Natural killer cell (primary cell): ENCODE results near the gene TBC1D22A. TPM values are rescaled to one million over a fixed set of nuclear protein-coding genes. Genes with fewer than 3 reads are reported as not detected.

Source experiments
- ATAC-seq, 3 donors: fragments of 150-1000 bp in 2 of 3; fragments of 200-7000 bp in 1 of 3; cut with Tn5 transposase; 1 replicate in 1 of 3; 2 replicates in 2 of 3; pipeline ENCODE4 v1.10.0; 2021; ENCODE audit warnings: mild to moderate bottlenecking in 2 of 3, moderate library complexity in 2 of 3
- DNase-seq, 2 donors: peaks; one replicate each; pipeline versions ENCODE4 v3.0.0 to v3.0.0-alpha.2; 2013 to 2021; ENCODE audit warnings: mixed read lengths in 1 of 2
- H3K27ac ChIP-seq: one replicate; pipeline ENCODE4 v1.5.1; 2013; ENCODE audit warnings: mild to moderate bottlenecking, low read length
- H3K27me3 ChIP-seq: one replicate; pipeline ENCODE4 v1.6.1; 2013; ENCODE audit warnings: low read length; ENCODE audit not compliant: control insufficient read depth, insufficient read depth
- H3K36me3 ChIP-seq: one replicate; pipeline ENCODE4 v1.6.1; 2013; ENCODE audit warnings: low read length; ENCODE audit not compliant: control insufficient read depth, insufficient read depth
- H3K4me1 ChIP-seq: one replicate; pipeline ENCODE4 v1.6.1; 2013; ENCODE audit warnings: low read length; ENCODE audit not compliant: control insufficient read depth, insufficient read depth
- H3K4me3 ChIP-seq: one replicate; pipeline ENCODE4 v1.5.1; 2013; ENCODE audit warnings: low read length
- H3K9me3 ChIP-seq: one replicate; pipeline ENCODE4 v1.6.1; 2013; ENCODE audit warnings: low read length; ENCODE audit not compliant: control insufficient read depth, insufficient read depth
- H3K27ac Mint-ChIP-seq, 2 donors: one replicate each; pipeline ENCODE4 v1.8.0; 2022; ENCODE audit warnings: mild to moderate bottlenecking in 2 of 2, mixed read lengths in 2 of 2, moderate library complexity in 1 of 2
- H3K27me3 Mint-ChIP-seq, 2 donors: one replicate each; pipeline ENCODE4 v1.8.0; 2022; ENCODE audit warnings: low read depth in 2 of 2, mixed read lengths in 2 of 2
- H3K36me3 Mint-ChIP-seq: one replicate; pipeline ENCODE4 v1.8.0; 2022; ENCODE audit warnings: mixed read lengths
- H3K4me1 Mint-ChIP-seq, 2 donors: one replicate each; pipeline ENCODE4 v1.8.0; 2022; ENCODE audit warnings: mixed read lengths in 2 of 2
- H3K4me3 Mint-ChIP-seq: one replicate; pipeline ENCODE4 v1.8.0; 2022; ENCODE audit warnings: mild to moderate bottlenecking, moderate library complexity, mixed read lengths
- H3K9me3 Mint-ChIP-seq, 2 donors: one replicate each; pipeline ENCODE4 v1.8.0; 2022; ENCODE audit warnings: mixed read lengths in 2 of 2
- CTCF ChIP-seq: fragments of 200-600 bp; IDR thresholded peaks from one replicate; pipeline ENCODE4 v1.8.0; 2022; ENCODE audit warnings: antibody characterized with exemption
- WGBS: methylation state at CpG from one replicate; pipeline ENCODE4 v1.1.7; 2013; ENCODE audit warnings: missing lambda C conversion rate; ENCODE audit not compliant: insufficient coverage; 5-methylcytosine and 5-hydroxymethylcytosine counted together
- intact Hi-C: fragments of 100-400 bp; cut with micrococcal nuclease; formaldehyde crosslinking; loops from one replicate; pipeline ENCODE4 v1.14.2; 2022
- total RNA-seq, 4 donors: library from RNA; stranded (reverse); fragments of 120-200 nt in 1 of 4; gene quantifications; one replicate each; pipeline versions ENCODE4 v1.2.3 to v1.2.4, GENCODE V29; 2013 to 2022

Gene TBC1D22A
- total RNA-seq, 3 donors from 2014 or later (not counting 1 experiment from before 2014, with no cell fraction given): 47.4 to 53.7 (median 53.2) TPM

- Histone ChIP-seq H3K27ac (no peak overlapping the region), H3K4me1 (peaks cover 4% of the 10 kb centered on the region), H3K27me3 (no peaks in the 10 kb centered on the region), H3K36me3 (peaks cover 7% of the 10 kb centered on the region), H3K9me3 (no peaks in the 10 kb centered on the region), H3K4me3 (no peak overlapping the region)
- 94% methylated on average over 26 of the region's 26 CpGs for WGBS
- no peak for ATAC-seq
- intact Hi-C loops: no loop called here
- DNase-seq: no peak
- no peaks in the 10 kb centered on the region for H3K27me3 Mint-ChIP-seq
- TF ChIP-seq CTCF: no peak
- no peaks in the 10 kb centered on the region for H3K9me3 Mint-ChIP-seq
- H3K4me1 Mint-ChIP-seq: peaks cover 27 to 44% of the 10 kb centered on the region in 2 donors
- H3K36me3 Mint-ChIP-seq: peaks cover 7% of the 10 kb centered on the region
- no peak overlapping the region for H3K4me3 Mint-ChIP-seq
- no peak overlapping the region for H3K27ac Mint-ChIP-seq
Observed at GRCh38 chr22:47065756-47066615, 303.5 kb downstream of the TBC1D22A start.

GRCh38 chr22:47066616-47066905, 304.1 kb downstream of the TBC1D22A start:
- 98% methylated on average over 7 of the region's 7 CpGs for WGBS
- no peaks in the 10 kb centered on the region for H3K27me3 ChIP-seq
- Mint-ChIP-seq H3K4me3 (no peak overlapping the region), H3K4me1 (peaks cover 28 to 45% of the 10 kb centered on the region in 2 donors), H3K27ac (no peak overlapping the region), H3K9me3 (no peaks in the 10 kb centered on the region), H3K36me3 (peaks cover 2% of the 10 kb centered on the region), H3K27me3 (no peaks in the 10 kb centered on the region)
- no peaks in the 10 kb centered on the region for H3K9me3 ChIP-seq
- peaks cover 5% of the 10 kb centered on the region for H3K36me3 ChIP-seq
- no peak for DNase-seq
- no peak for TF ChIP-seq CTCF
- intact Hi-C loops: no loop called here
- no peak overlapping the region for H3K4me3 ChIP-seq
- H3K27ac ChIP-seq: no peak overlapping the region
- peaks cover 4% of the 10 kb centered on the region for H3K4me1 ChIP-seq
- no peak for ATAC-seq

- peaks cover 28 to 53% of the 10 kb centered on the region in 2 donors for H3K4me1 Mint-ChIP-seq
- WGBS: 93% methylated on average over 13 of the region's 13 CpGs
- H3K9me3 Mint-ChIP-seq: no peaks in the 10 kb centered on the region
- Histone ChIP-seq H3K9me3 (no peaks in the 10 kb centered on the region), H3K4me1 (peaks cover 4% of the 10 kb centered on the region), H3K4me3 (no peak overlapping the region), H3K27me3 (no peaks in the 10 kb centered on the region), H3K36me3 (no peaks in the 10 kb centered on the region), H3K27ac (no peak overlapping the region)
- DNase-seq (no peak), ATAC-seq (no peak)
- no peaks in the 10 kb centered on the region for H3K36me3 Mint-ChIP-seq
- no peaks in the 10 kb centered on the region for H3K27me3 Mint-ChIP-seq
- H3K4me3 Mint-ChIP-seq: no peak overlapping the region
- no peak overlapping the region for H3K27ac Mint-ChIP-seq
- no peak for TF ChIP-seq CTCF
- intact Hi-C loops: no loop called here
Observed at GRCh38 chr22:47067321-47067890, 305.0 kb downstream of the TBC1D22A start.
